CD4-positive, alpha-beta T cell (primary cell): ENCODE measurements around the gene HNRNPH3. TPM values are rescaled to one million over a fixed set of nuclear protein-coding genes. Genes with fewer than 3 reads are reported as not detected.

Source experiments
- ATAC-seq: fragments of 200-7000 bp; cut with Tn5 transposase; one replicate; pipeline ENCODE4 v1.10.0; 2022; ENCODE audit warnings: mild to moderate bottlenecking; ENCODE audit not compliant: poor library complexity
- CTCF ChIA-PET: fragments of 350-600 bp; sonication (Branson Sonifier 250); formaldehyde crosslinking; loops from one replicate; lab custom pipeline; 2021; ENCODE audit warnings: antibody characterized with exemption, inconsistent platforms; lab: Charles Lee
- POLR2A ChIA-PET: fragments of 350-600 bp; sonication (Branson Sonifier 250); formaldehyde crosslinking; loops from one replicate; lab custom pipeline; 2021; ENCODE audit warnings: antibody characterized with exemption, inconsistent platforms; lab: Charles Lee
- DNase-seq, 14 experiments: peaks; one replicate each; pipeline ENCODE4 v3.0.0-alpha.2; 2013 to 2020; ENCODE audit warnings: mixed read lengths in 2 of 14
- H3K27ac ChIP-seq, 2 donors: one replicate each; pipeline versions ENCODE4 v1.5.1 to v1.7.0; 2013; ENCODE audit warnings: low read length in 2 of 2, low read depth in 1 of 2, mild to moderate bottlenecking in 1 of 2
- H3K27me3 ChIP-seq, 2 experiments: 1 replicate in 1 of 2; 2 replicates in 1 of 2; pipeline versions ENCODE4 v1.6.1 to v1.7.0; 2013; ENCODE audit warnings: low read length in 2 of 2, control low read depth in 1 of 2, mild to moderate bottlenecking in 1 of 2, moderate library complexity in 1 of 2; ENCODE audit not compliant: insufficient read depth in 2 of 2, control insufficient read depth in 1 of 2
- H3K36me3 ChIP-seq: one replicate; pipeline ENCODE4 v1.6.1; 2013; ENCODE audit warnings: low read length, control low read depth; ENCODE audit not compliant: insufficient read depth
- H3K4me1 ChIP-seq: one replicate; pipeline ENCODE4 v1.6.1; 2013; ENCODE audit warnings: low read length, control low read depth; ENCODE audit not compliant: insufficient read depth
- H3K4me3 ChIP-seq: one replicate; pipeline ENCODE4 v1.5.1; 2013; ENCODE audit warnings: mild to moderate bottlenecking, low read length, moderate library complexity
- H3K9me3 ChIP-seq, 2 experiments: 1 replicate in 1 of 2; 2 replicates in 1 of 2; pipeline versions ENCODE4 v1.6.1 to v1.7.0; 2013; ENCODE audit warnings: low read length in 2 of 2, mild to moderate bottlenecking in 2 of 2, control low read depth in 1 of 2, moderate library complexity in 1 of 2; ENCODE audit not compliant: control insufficient read depth in 1 of 2, insufficient read depth in 1 of 2
- H3K27ac Mint-ChIP-seq: one replicate; pipeline ENCODE4 v1.8.0; 2020; ENCODE audit warnings: mixed read lengths
- H3K27me3 Mint-ChIP-seq: one replicate; pipeline ENCODE4 v1.8.0; 2021; ENCODE audit warnings: mixed read lengths
- H3K36me3 Mint-ChIP-seq: one replicate; pipeline ENCODE4 v1.8.0; 2021; ENCODE audit warnings: low read depth, mixed read lengths
- H3K4me1 Mint-ChIP-seq: one replicate; pipeline ENCODE4 v1.8.0; 2021; ENCODE audit warnings: low read depth, mixed read lengths
- H3K4me3 Mint-ChIP-seq: one replicate; pipeline ENCODE4 v1.8.0; 2020; ENCODE audit warnings: mild to moderate bottlenecking, mixed read lengths
- H3K9me3 Mint-ChIP-seq: one replicate; pipeline ENCODE4 v1.8.0; 2020; ENCODE audit warnings: mixed read lengths
- intact Hi-C, 2 experiments: fragments of 100-400 bp; cut with DNase I in 1 of 2; cut with micrococcal nuclease in 1 of 2; formaldehyde crosslinking; loops; one replicate each; pipeline versions ENCODE4 v1.15.1 to v1.9.0; 2023 to 2025; cut with DNase I, micrococcal nuclease
- total RNA-seq, 174 experiments: library from RNA in 2 of 174; stranded (reverse) in 2 of 174; gene quantifications; one replicate each; pipeline ENCODE4 v1.2.3 and lab custom pipeline; 2021 to 2026
- TF ChIP-seq, protein P1 (sequence below): fragments of 200-600 bp; IDR thresholded peaks from one replicate; pipeline ENCODE4 v1.8.0; 2022; ENCODE audit warnings: antibody characterized with exemption, mild to moderate bottlenecking

Gene HNRNPH3
- total RNA-seq, 2 experiments from 2014 or later = 227 to 228 TPM

DNA sequence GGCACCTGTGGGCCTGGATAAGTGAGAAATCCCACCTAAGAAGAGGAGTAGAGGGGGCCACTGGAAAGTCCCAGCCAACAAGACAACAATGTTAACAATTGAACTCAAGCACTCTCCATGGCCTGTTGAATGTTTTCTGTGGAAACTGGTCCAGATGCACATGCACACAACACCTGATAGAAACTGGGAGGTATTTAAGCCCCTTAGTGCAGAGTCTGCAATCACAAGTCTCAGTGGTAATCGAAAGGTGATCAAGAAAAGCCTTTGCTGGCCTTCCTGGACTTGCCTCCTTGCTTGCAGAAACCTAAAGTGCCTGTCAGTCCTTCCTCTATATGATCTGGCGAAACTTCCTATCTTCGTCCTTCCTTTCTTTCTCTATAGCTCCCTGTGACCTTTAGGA, 30.6 kb upstream of the HNRNPH3 start:
- H3K27ac Mint-ChIP-seq = no peak overlapping the region
- DNase-seq = no peak
- no peak overlapping the region for H3K27ac ChIP-seq
- TF ChIP-seq, protein P1, sequence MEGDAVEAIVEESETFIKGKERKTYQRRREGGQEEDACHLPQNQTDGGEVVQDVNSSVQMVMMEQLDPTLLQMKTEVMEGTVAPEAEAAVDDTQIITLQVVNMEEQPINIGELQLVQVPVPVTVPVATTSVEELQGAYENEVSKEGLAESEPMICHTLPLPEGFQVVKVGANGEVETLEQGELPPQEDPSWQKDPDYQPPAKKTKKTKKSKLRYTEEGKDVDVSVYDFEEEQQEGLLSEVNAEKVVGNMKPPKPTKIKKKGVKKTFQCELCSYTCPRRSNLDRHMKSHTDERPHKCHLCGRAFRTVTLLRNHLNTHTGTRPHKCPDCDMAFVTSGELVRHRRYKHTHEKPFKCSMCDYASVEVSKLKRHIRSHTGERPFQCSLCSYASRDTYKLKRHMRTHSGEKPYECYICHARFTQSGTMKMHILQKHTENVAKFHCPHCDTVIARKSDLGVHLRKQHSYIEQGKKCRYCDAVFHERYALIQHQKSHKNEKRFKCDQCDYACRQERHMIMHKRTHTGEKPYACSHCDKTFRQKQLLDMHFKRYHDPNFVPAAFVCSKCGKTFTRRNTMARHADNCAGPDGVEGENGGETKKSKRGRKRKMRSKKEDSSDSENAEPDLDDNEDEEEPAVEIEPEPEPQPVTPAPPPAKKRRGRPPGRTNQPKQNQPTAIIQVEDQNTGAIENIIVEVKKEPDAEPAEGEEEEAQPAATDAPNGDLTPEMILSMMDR = no peak
- intact Hi-C loops = loop anchor here (5.0 to 10.0 kb wide), 3 partner anchors 94 to 606 kb away; partner anchors contain the start of gene CTNNA3 (in 1 of the 2)
- no peaks in the 10 kb centered on the region for H3K4me1 ChIP-seq
- ATAC-seq = no peak
- no peaks in the 10 kb centered on the region for H3K4me1 Mint-ChIP-seq
- ChIA-PET CTCF (interaction anchor here (1.4 kb wide), 1 partner anchor 513 kb away, joined by 5 read pairs; no protein-coding TSS in a partner anchor), POLR2A (interaction anchor here (1.0 kb wide), 1 partner anchor 30 kb away, joined by 5 read pairs; the partner anchor contains the start of gene HNRNPH3)
- no peaks in the 10 kb centered on the region for H3K27me3 ChIP-seq
- no peaks in the 10 kb centered on the region for H3K9me3 Mint-ChIP-seq
- H3K9me3 ChIP-seq = no peaks in the 10 kb centered on the region
- H3K36me3 ChIP-seq = no peaks in the 10 kb centered on the region
- no peaks in the 10 kb centered on the region for H3K36me3 Mint-ChIP-seq
- H3K4me3 ChIP-seq = no peak overlapping the region
- no peaks in the 10 kb centered on the region for H3K27me3 Mint-ChIP-seq
- no peak overlapping the region for H3K4me3 Mint-ChIP-seq

DNA sequence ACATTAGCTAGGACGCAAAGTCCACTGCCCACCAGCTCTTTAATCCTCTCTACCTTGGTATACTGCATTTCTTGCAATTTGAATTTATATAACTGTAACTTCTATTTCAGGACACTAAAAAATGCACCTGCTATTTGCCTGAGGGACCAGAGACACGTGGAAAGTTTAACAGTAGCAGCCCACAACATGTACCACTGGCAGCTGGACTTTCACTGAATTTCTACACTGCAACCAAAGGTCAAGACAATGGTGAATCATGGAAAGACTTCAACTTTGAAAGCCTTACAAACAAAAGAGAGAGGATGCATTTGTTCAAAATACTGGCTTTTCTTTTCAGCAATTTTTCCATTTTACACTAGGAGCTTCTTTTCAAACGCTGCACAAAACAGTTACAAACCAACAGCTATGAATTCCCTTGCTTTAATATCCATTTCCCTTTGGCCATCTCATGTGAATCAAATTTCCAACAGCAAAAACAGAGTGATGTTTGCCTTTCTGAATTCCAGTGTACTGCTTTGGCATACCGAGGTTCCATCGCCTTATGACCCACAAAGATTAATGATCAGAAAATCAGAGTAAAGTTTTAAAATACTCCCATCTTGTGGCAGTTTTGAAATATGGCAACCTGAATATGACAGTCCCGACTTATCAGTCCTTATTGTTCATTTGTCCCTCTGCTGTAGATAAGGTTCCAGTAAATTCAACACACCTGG, 29.9 kb upstream of the HNRNPH3 start:
- ChIA-PET POLR2A (interaction anchor here (1.0 kb wide), 1 partner anchor 30 kb away, joined by 5 read pairs; the partner anchor contains the start of gene HNRNPH3), CTCF (interaction anchor here (1.4 kb wide), 1 partner anchor 514 kb away, joined by 5 read pairs; no protein-coding TSS in a partner anchor)
- Histone ChIP-seq H3K27ac (no peak overlapping the region), H3K27me3 (no peaks in the 10 kb centered on the region), H3K4me1 (no peaks in the 10 kb centered on the region), H3K9me3 (no peaks in the 10 kb centered on the region), H3K4me3 (no peak overlapping the region), H3K36me3 (no peaks in the 10 kb centered on the region)
- Mint-ChIP-seq H3K4me1 (no peaks in the 10 kb centered on the region), H3K36me3 (no peaks in the 10 kb centered on the region), H3K9me3 (no peaks in the 10 kb centered on the region), H3K4me3 (no peak overlapping the region), H3K27me3 (no peaks in the 10 kb centered on the region), H3K27ac (no peak overlapping the region)
- ATAC-seq (peak; percentile 63), DNase-seq (peak in 3 of 14 experiments; percentile 44 to 50 (median 45))
- TF ChIP-seq, protein P1 = peak; percentile 54
- intact Hi-C loops = loop anchor here (2.0 to 10.0 kb wide), 5 partner anchors 95 to 607 kb away; partner anchors contain the start of gene CTNNA3 (in 1 of the 2)

DNA sequence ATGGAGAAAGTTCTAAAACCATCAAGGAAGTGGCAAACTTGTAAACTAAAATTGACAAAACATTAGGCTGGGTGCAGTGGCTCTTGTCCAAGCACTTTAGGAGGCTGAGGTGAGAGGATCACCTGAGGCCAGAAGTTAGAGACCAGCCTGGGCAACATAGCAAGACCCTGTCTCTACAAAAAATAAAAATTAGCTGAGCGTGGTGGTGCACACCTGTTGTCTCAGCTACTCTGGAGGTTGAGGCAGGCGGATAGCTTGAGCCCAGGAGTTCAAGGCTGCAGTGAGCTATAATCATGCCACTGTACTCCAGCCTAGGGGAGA, 29.4 kb upstream of the HNRNPH3 start:
- no peak overlapping the region for H3K27ac ChIP-seq
- no peak for DNase-seq
- no peaks in the 10 kb centered on the region for H3K36me3 ChIP-seq
- Mint-ChIP-seq H3K4me3 (no peak overlapping the region), H3K27me3 (no peaks in the 10 kb centered on the region), H3K4me1 (no peaks in the 10 kb centered on the region), H3K27ac (no peak overlapping the region), H3K36me3 (no peaks in the 10 kb centered on the region), H3K9me3 (no peaks in the 10 kb centered on the region)
- intact Hi-C loops = loop anchor here (2.0 to 10.0 kb wide), 5 partner anchors 95 to 608 kb away; partner anchors contain the start of gene CTNNA3 (in 1 of the 2)
- H3K27me3 ChIP-seq = no peaks in the 10 kb centered on the region
- CTCF ChIA-PET = interaction anchor here (1.4 kb wide), 1 partner anchor 514 kb away, joined by 5 read pairs; no protein-coding TSS in a partner anchor
- no peak for ATAC-seq
- TF ChIP-seq, protein P1 = peak; percentile 15
- POLR2A ChIA-PET = no interaction called here
- H3K4me3 ChIP-seq = no peak overlapping the region
- no peaks in the 10 kb centered on the region for H3K4me1 ChIP-seq
- H3K9me3 ChIP-seq = no peaks in the 10 kb centered on the region
